Adrenal gland (tissue), 12 donors: ENCODE data around the gene NR1D2. TPM values are rescaled to one million over a fixed set of nuclear protein-coding genes. Genes with fewer than 3 reads are reported as not detected.
"Not testable (repeated sequence)": the region's sequence is repeated elsewhere in the genome, so short reads cannot be mapped to it uniquely, and the experiment has no call there.

Experiments
- DNase-seq, 7 donors: peaks; one replicate each; pipeline ENCODE4 v3.0.0-alpha.2; 2019 to 2020
- H3K27ac ChIP-seq, 5 donors: fragments of 200-600 bp; sonication (generic) in 4 of 5; 1 replicate in 3 of 5; 2 replicates in 2 of 5; pipeline versions ENCODE4 v1.5.1 to v1.8.0; 2016 to 2020; ENCODE audit warnings: mild to moderate bottlenecking in 1 of 5
- H3K27me3 ChIP-seq: fragments of 200-600 bp; 2 replicates; pipeline ENCODE4 v1.8.0; 2021
- H3K36me3 ChIP-seq, 2 donors: fragments of 200-600 bp; replicated peaks in 1 of 2; 1 replicate in 1 of 2; 2 replicates in 1 of 2; pipeline versions ENCODE4 v1.5.1 to v1.8.0; 2018 to 2022
- H3K4me1 ChIP-seq, 2 donors: fragments of 200-600 bp; replicated peaks in 1 of 2; 1 replicate in 1 of 2; 2 replicates in 1 of 2; pipeline versions ENCODE4 v1.5.1 to v1.8.0; 2018 to 2021
- H3K4me3 ChIP-seq, 4 donors: fragments of 200-600 bp; sonication (generic) in 3 of 4; one replicate each; pipeline ENCODE4 v1.5.1; 2016 to 2018
- H3K9me3 ChIP-seq, 3 donors: fragments of 200-600 bp; sonication (generic) in 1 of 3; replicated peaks in 1 of 3; 1 replicate in 2 of 3; 2 replicates in 1 of 3; pipeline versions ENCODE4 v1.5.1 to v1.8.0; 2016 to 2021
- POLR2A ChIP-seq, 2 donors: fragments of 450-650 bp; IDR thresholded peaks; one replicate each; pipeline ENCODE4 v1.6.1; 2017; ENCODE audit warnings: antibody characterized with exemption in 2 of 2, mild to moderate bottlenecking in 2 of 2, moderate library complexity in 1 of 2
- WGBS, 4 donors: extraction: QIAGEN DNeasy Blood & Tissue Kit in 2 of 4; methylation state at CpG; one replicate each; pipeline versions ENCODE4 v1.1.5 to v1.1.7; 2013 to 2017; 5-methylcytosine and 5-hydroxymethylcytosine counted together
- intact Hi-C, 2 donors: fragments of 100-400 bp; cut with DNase I; formaldehyde crosslinking; loops; one replicate each; pipeline versions ENCODE4 v1.14.1 to v1.15.0; 2022 to 2023
- polyA plus RNA-seq, 3 donors: library from polyadenylated mRNA; stranded (reverse); fragments of 200-250 nt in 2 of 3; fragments of 350-450 nt in 1 of 3; fragmentation: Illumina TruSeq in 1 of 3; extraction: RNeasy Lipid Tissue Mini Kit (QIAGEN cat#74804) in 1 of 3; gene quantifications; one replicate each; pipeline ENCODE4 v1.2.3, GENCODE V29; 2013 to 2014
- total RNA-seq, 9 donors: library from RNA; depleted of rRNA in 4 of 9; stranded (reverse); fragments of >200 nt in 4 of 9; fragments of 120-200 nt in 1 of 9; fragmentation: NEBNext Ultra II Directional in 1 of 9; extraction: Animal tissue kit (Norgen Biotek cat#: 25700) in 1 of 9; gene quantifications; one replicate each; pipeline versions ENCODE4 v1.1.0 to v1.2.4, GENCODE V29; 2013 to 2023
- TF ChIP-seq, protein P1 (sequence below), 6 experiments: fragments of 450-650 bp in 4 of 6; fragments of 200-600 bp in 2 of 6; sonication (generic) in 1 of 6; IDR thresholded peaks; 1 replicate in 5 of 6; 2 replicates in 1 of 6; pipeline versions ENCODE4 v1.5.1 to v1.8.0; 2016 to 2021; ENCODE audit warnings: antibody characterized with exemption in 6 of 6, mild to moderate bottlenecking in 2 of 6, moderate library complexity in 1 of 6
- donor health status: healthy with polysubstance abuse.
- donor health status: Bipolar disorder and iron deficiency.
- donor health status: DM: yes; HTN: yes; CAD: no.
- donor health status: DM: no; HTN: no; CAD: no.
- donor health status: DM: no; HTN: no; CAD: no.
- donor health status: DM: yes; HTN: yes; CAD: no.

The NR1D2 gene
- total and polyA plus RNA-seq, 12 donors = 8.7 to 43.4 (median 29.6) TPM

DNA sequence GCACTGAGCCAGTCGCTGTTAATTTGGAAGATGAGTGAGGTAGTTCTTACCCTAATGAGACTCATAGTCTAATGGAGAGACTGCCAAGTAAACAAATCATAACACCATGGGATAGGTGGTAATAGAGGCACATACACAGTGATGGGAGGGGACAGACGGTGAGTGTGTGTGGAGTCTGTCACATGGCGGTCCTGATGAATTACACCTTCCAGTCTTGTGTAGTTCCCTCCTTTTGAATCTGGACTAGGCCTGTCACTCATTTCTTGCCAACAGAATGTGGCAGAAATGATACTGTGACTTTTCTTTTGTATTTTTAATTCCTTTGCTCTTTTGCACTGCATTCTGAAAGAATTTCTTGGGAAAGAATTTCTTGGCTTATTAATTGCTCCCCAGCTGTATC lies 78.1 kb downstream of the NR1D2 start:
- TF ChIP-seq POLR2A (IDR thresholded peaks at IDR 0.05) = no peak
- TF ChIP-seq, protein P1, sequence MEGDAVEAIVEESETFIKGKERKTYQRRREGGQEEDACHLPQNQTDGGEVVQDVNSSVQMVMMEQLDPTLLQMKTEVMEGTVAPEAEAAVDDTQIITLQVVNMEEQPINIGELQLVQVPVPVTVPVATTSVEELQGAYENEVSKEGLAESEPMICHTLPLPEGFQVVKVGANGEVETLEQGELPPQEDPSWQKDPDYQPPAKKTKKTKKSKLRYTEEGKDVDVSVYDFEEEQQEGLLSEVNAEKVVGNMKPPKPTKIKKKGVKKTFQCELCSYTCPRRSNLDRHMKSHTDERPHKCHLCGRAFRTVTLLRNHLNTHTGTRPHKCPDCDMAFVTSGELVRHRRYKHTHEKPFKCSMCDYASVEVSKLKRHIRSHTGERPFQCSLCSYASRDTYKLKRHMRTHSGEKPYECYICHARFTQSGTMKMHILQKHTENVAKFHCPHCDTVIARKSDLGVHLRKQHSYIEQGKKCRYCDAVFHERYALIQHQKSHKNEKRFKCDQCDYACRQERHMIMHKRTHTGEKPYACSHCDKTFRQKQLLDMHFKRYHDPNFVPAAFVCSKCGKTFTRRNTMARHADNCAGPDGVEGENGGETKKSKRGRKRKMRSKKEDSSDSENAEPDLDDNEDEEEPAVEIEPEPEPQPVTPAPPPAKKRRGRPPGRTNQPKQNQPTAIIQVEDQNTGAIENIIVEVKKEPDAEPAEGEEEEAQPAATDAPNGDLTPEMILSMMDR (IDR thresholded peaks at IDR 0.05) = no peak
- Histone ChIP-seq H3K27me3 (no peaks in the 10 kb centered on the region), H3K27ac (no peak overlapping the region), H3K4me1 (no peaks in the 10 kb centered on the region), H3K36me3 (no peaks in the 10 kb centered on the region), H3K9me3 (no peaks in the 10 kb centered on the region), H3K4me3 (no peak overlapping the region)
- 87 to 92% (median 89%) methylated on average over 3 of the region's 3 CpGs for WGBS, 4 donors
- intact Hi-C loops = no loop called here
- DNase-seq = no peak

DNA sequence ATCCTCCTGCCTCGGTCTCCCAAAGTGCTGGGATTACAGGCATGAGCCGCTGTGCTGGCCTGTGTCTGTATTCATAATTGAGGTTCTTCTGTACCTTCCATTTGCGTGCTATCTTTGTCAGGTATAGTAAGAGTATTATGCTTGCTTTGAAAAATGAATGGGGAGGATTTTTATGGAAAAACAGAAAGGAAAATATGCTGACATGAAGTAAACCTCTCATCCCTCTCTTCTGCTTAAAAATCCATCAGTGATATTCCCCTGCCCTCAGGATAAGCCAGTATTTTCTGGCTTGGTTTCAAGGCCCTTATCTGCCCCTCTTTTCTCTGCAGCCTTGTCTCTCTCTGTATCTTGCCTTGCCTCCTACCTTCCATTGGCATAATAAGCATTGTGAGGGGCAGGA lies 80.7 kb downstream of the NR1D2 start:
- Histone ChIP-seq H3K27ac (no peak overlapping the region), H3K36me3 (no peaks in the 10 kb centered on the region), H3K9me3 (no peaks in the 10 kb centered on the region), H3K27me3 (no peaks in the 10 kb centered on the region), H3K4me3 (no peak overlapping the region), H3K4me1 (no peaks in the 10 kb centered on the region)
- 94 to 99% (median 97%) methylated on average over 3 of the region's 3 CpGs for WGBS, 4 donors
- no peak for DNase-seq
- intact Hi-C loops = no loop called here
- no peak for TF ChIP-seq POLR2A (IDR thresholded peaks at IDR 0.05)
- TF ChIP-seq, protein P1 (IDR thresholded peaks at IDR 0.05) = no peak

DNA sequence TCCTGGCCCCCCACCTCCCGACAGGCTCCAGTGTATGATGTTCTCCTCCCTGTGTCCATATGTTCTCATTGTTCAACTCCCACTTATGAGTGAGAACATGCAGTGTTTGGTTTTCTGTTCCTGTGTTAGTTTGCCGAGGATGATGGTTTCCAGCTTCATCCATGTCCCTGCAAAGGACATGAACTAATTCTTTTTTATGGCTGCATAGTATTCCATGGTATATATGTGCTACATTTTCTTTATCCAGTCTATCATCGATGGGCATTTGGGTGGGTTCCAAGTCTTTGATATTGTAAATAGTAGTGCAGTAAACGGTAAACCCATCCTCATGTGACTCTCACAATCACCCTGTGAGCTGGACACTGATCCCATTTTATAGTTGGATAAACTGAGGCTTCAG lies 81.6 kb downstream of the NR1D2 start:
- H3K4me1 ChIP-seq, H3K27ac ChIP-seq, H3K4me3 ChIP-seq, DNase-seq, intact Hi-C loops, H3K36me3 ChIP-seq, H3K9me3 ChIP-seq, H3K27me3 ChIP-seq: not testable (repeated sequence)
- 88 to 95% (median 94%) methylated on average over 4 of the region's 4 CpGs for WGBS, 4 donors

DNA sequence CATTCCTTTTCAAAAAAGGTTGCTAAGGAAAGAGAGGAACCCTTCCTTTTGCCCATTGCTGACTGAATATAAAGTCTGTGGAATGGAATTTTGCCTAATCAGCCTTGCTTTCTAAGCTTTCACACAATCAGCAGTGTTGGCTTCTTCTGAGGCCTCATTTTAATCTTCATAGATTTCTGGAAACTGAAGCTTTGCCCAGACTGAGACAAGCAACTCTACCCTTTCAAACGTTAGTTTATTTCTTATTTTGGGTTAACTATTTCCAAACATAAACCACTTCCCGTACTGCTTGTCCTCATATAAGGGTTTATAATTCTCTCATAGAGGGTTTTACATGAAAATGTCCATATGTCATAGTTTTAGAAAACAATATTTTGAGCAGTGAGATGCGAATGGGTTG lies 82.9 kb downstream of the NR1D2 start:
- 71 to 83% (median 74%) methylated on average over 3 of the region's 3 CpGs for WGBS, 4 donors
- intact Hi-C loops = no loop called here
- Histone ChIP-seq H3K9me3 (no peaks in the 10 kb centered on the region), H3K27ac (no peak overlapping the region), H3K4me3 (no peak overlapping the region), H3K36me3 (no peaks in the 10 kb centered on the region), H3K27me3 (no peaks in the 10 kb centered on the region), H3K4me1 (no peaks in the 10 kb centered on the region)
- no peak for TF ChIP-seq POLR2A (IDR thresholded peaks at IDR 0.05)
- TF ChIP-seq, protein P1 (IDR thresholded peaks at IDR 0.05) = no peak
- DNase-seq = no peak

Other genes with a start within 250 kb of the NR1D2 start
- 10 to 100 TPM; 19.4 to 80.5 (median 60.6) TPM for gene UBE2E1, start 139.3 kb upstream of the NR1D2 start, total RNA-seq
- gene UBE2E1, start 139.3 kb upstream of the NR1D2 start, polyA plus RNA-seq = 10 to 100 TPM; 36.0 to 80.3 (median 37.6) TPM
- 10 to 100 TPM; 11.2 to 36.5 (median 16.4) TPM for gene NKIRAS1, start 28.3 kb upstream of the NR1D2 start, total RNA-seq
- gene NKIRAS1, start 28.3 kb upstream of the NR1D2 start, polyA plus RNA-seq = 10 to 100 TPM in 1 of 3 donors, 1 to 10 TPM in 2; 6.7 to 31.4 (median 8.0) TPM
- 1,000 to 10,000 TPM in 8 of 9 donors, 100 to 1,000 TPM in 1; 760 to 2,308 (median 1,723) TPM for gene RPL15, start 28.2 kb upstream of the NR1D2 start, total RNA-seq
- gene RPL15, start 28.2 kb upstream of the NR1D2 start, polyA plus RNA-seq = 1,000 to 10,000 TPM; 1,857 to 3,034 (median 1,896) TPM